ENCODE data around the gene EFEMP1. TPM values are rescaled to one million over a fixed set of nuclear protein-coding genes. Genes with fewer than 3 reads are reported as not detected.

Gene EFEMP1
- total and polyA plus RNA-seq, 12 donors, result 15.7 to 157 (median 32.5) TPM

- ATAC-seq, result no peak
- H3K27me3 ChIP-seq, result no peaks in the 10 kb centered on the region
- H3K4me3 ChIP-seq, result no peak overlapping the region
- intact Hi-C loops (cut with DNase I), result no loop called here
- no peaks in the 10 kb centered on the region for H3K9me3 ChIP-seq
- TF ChIP-seq CTCF (IDR thresholded peaks at IDR 0.05), result no peak
- H3K27ac ChIP-seq, result peak overlapping the region in 2 of 10 donors; percentile 49 to 82
- DNase-seq, result no peak
- H3K4me1 ChIP-seq, result peaks cover 0 to 65% (median 28%) of the 10 kb centered on the region in 9 donors
- WGBS, 2 donors, result 89 to 95% methylated on average over 4 of the region's 4 CpGs
- peaks cover 0 to 27% (median 0%) of the 10 kb centered on the region in 9 donors for H3K36me3 ChIP-seq
Observed at GRCh38 chr2:55882954-55883353, 40.6 kb downstream of the EFEMP1 start.

DNA sequence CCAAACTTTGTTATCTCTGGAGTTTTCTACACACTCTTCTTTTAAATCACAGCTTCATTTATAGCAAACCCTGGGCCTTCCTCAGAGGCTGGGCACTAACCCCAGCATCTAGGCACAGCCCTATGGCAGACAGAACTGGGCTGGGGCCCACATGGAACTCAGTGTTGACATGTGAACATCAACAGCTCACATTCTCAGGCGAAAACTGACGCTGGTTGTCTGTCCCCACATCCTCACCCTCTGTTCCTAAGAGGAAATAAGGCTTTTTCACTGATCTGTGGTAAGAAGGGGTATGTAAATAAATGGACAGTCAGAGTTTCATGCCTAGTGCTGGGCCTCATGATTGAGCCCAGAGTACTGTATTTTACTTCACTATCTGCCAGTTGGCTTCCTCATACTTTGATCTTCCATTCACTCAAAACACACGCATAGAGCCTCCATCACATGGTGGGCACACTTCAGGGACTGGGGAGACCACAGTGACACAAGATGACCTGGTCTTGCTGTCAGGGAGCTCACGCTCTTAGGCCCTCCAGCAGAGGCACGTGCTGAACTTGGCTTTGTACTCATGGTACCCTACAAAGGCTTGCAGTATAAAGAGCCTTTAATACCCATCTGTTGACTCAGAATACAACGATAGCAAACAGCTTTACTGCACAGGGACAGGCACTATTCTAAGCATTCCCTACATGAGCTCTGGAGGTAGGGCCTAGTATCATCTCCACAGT is 43.0 kb downstream of the EFEMP1 start:
- Histone ChIP-seq H3K27me3 (no peaks in the 10 kb centered on the region), H3K4me1 (peaks cover 0 to 63% (median 20%) of the 10 kb centered on the region in 9 donors), H3K36me3 (peaks cover 0 to 27% (median 0%) of the 10 kb centered on the region in 9 donors), H3K4me3 (no peak overlapping the region), H3K27ac (peak overlapping the region in 3 of 10 donors; percentile 5 to 61 (median 21)), H3K9me3 (no peaks in the 10 kb centered on the region)
- TF ChIP-seq CTCF (IDR thresholded peaks at IDR 0.05), result no peak
- DNase-seq (no peak), ATAC-seq (no peak)
- intact Hi-C loops (cut with DNase I), result no loop called here
- WGBS, 2 donors, result 71 to 72% methylated on average over 6 of the region's 6 CpGs

GRCh38 chr2:55879976-55880375 is 43.6 kb downstream of the EFEMP1 start:
- Histone ChIP-seq H3K27ac (peak overlapping the region in 2 of 10 donors; percentile 16 to 61), H3K27me3 (no peaks in the 10 kb centered on the region), H3K9me3 (no peaks in the 10 kb centered on the region), H3K4me3 (no peak overlapping the region), H3K36me3 (peaks cover 0 to 27% (median 0%) of the 10 kb centered on the region in 9 donors), H3K4me1 (peaks cover 0 to 60% (median 17%) of the 10 kb centered on the region in 9 donors)
- no peak for DNase-seq
- WGBS, 2 donors, result 51 to 72% methylated on average over 3 of the region's 3 CpGs
- ATAC-seq, result peak in 1 of 8 donors; percentile 28
- TF ChIP-seq CTCF (IDR thresholded peaks at IDR 0.05), result no peak
- intact Hi-C loops (cut with DNase I), result no loop called here

- 63 to 75% methylated on average over 2 of the region's 2 CpGs for WGBS, 2 donors
- Histone ChIP-seq H3K27ac (peak overlapping the region in 2 of 10 donors; percentile 15 to 26), H3K27me3 (no peaks in the 10 kb centered on the region), H3K9me3 (no peaks in the 10 kb centered on the region), H3K36me3 (peaks cover 0 to 40% (median 0%) of the 10 kb centered on the region in 9 donors), H3K4me1 (peaks cover 0 to 36% (median 3%) of the 10 kb centered on the region in 9 donors), H3K4me3 (no peak overlapping the region)
- no peak for TF ChIP-seq CTCF (IDR thresholded peaks at IDR 0.05)
- intact Hi-C loops (cut with DNase I), result no loop called here
- DNase-seq (no peak), ATAC-seq (no peak)
Observed at GRCh38 chr2:55877087-55877436, 46.5 kb downstream of the EFEMP1 start.

Data from heart right ventricle (tissue), 16 donors.